HepG2 (cell line): Measurements from ENCODE around the gene RASD1. TPM values are rescaled to one million over a fixed set of nuclear protein-coding genes. Genes with fewer than 3 reads are reported as not detected.
A peak's percentile ranks its signal among the peaks of the same experiment; 100 is the strongest.

Source experiments
- CERS6 ChIP-seq: sonication (generic); formaldehyde crosslinking; IDR thresholded peaks from 2 replicates; pipeline ENCODE4 v1.5.0; 2020; ENCODE audit warnings: missing genetic modification reagents
- DNMT3B ChIP-seq: conservative IDR thresholded peaks from 2 replicates; pipeline ENCODE4 v1.6.1; 2016; ENCODE audit warnings: missing biosample characterization, control low read depth
- IKZF4 ChIP-seq: sonication (generic); formaldehyde crosslinking; IDR thresholded peaks from 2 replicates; pipeline ENCODE4 v1.5.1; 2020; ENCODE audit warnings: borderline replicate concordance, mild to moderate bottlenecking, low read depth, missing genetic modification reagents; ENCODE audit errors: not compliant biosample characterization
- JUNB ChIP-seq: sonication (generic); formaldehyde crosslinking; IDR thresholded peaks from 2 replicates; pipeline ENCODE4 v1.8.0; 2022; ENCODE audit warnings: missing genetic modification reagents, mild to moderate bottlenecking, borderline replicate concordance
- KDM5B ChIP-seq: sonication (generic); formaldehyde crosslinking; IDR thresholded peaks from 2 replicates; pipeline ENCODE4 v1.4.0; 2020; ENCODE audit warnings: missing genetic modification reagents, mild to moderate bottlenecking, borderline replicate concordance
- KLF15 ChIP-seq: sonication (generic); formaldehyde crosslinking; IDR thresholded peaks from 2 replicates; pipeline ENCODE4 v1.8.1; 2023; ENCODE audit warnings: borderline replicate concordance, mild to moderate bottlenecking, inconsistent platforms, missing genetic modification reagents, mixed read lengths
- MIER3 ChIP-seq: IDR thresholded peaks from 2 replicates; pipeline ENCODE4 v1.6.1; 2016; ENCODE audit warnings: missing compliant biosample characterization, borderline replicate concordance
- MXD4 ChIP-seq: IDR thresholded peaks from 2 replicates; pipeline ENCODE4 v1.6.1; 2016; ENCODE audit warnings: mild to moderate bottlenecking, missing biosample characterization, missing genetic modification reagents
- MYPOP ChIP-seq: sonication (generic); formaldehyde crosslinking; IDR thresholded peaks from 2 replicates; pipeline ENCODE4 v1.8.1; 2023; ENCODE audit warnings: mild to moderate bottlenecking, moderate library complexity, missing genetic modification reagents
- NR2F1 ChIP-seq, 2 experiments: fragments of 450-650 bp in 1 of 2; formaldehyde crosslinking in 1 of 2; IDR thresholded peaks; 2 replicates each; pipeline versions ENCODE4 v1.5.0 to v1.6.1; 2016 to 2020; ENCODE audit warnings: mild to moderate bottlenecking in 1 of 2, missing compliant biosample characterization in 1 of 2, missing genetic modification reagents in 1 of 2, moderate library complexity in 1 of 2
- PPARG ChIP-seq: conservative IDR thresholded peaks from 2 replicates; pipeline ENCODE4 v1.6.1; 2016; ENCODE audit warnings: missing biosample characterization, missing genetic modification reagents
- STAT6 ChIP-seq: sonication (generic); formaldehyde crosslinking; IDR thresholded peaks from 2 replicates; pipeline ENCODE4 v1.4.0; 2020; ENCODE audit warnings: missing genetic modification reagents, mild to moderate bottlenecking, borderline replicate concordance
- TMF1 ChIP-seq: sonication (generic); formaldehyde crosslinking; IDR thresholded peaks from 2 replicates; pipeline ENCODE4 v1.8.1; 2022; ENCODE audit warnings: low read depth, missing genetic modification reagents
- U2AF2 ChIP-seq: fragments of 200-400 bp; formaldehyde crosslinking; IDR thresholded peaks from 2 replicates; pipeline ENCODE4 v1.6.1; 2017; ENCODE audit warnings: low read depth, mild to moderate bottlenecking, low read length
- ZBTB20 ChIP-seq: sonication (generic); formaldehyde crosslinking; IDR thresholded peaks from 2 replicates; pipeline ENCODE4 v1.8.1; 2023; ENCODE audit warnings: missing genetic modification reagents, low read depth, mild to moderate bottlenecking, borderline replicate concordance
- ZNF121 ChIP-seq: sonication (generic); formaldehyde crosslinking; IDR thresholded peaks from 2 replicates; pipeline ENCODE4 v1.5.0; 2020; ENCODE audit warnings: mild to moderate bottlenecking, missing genetic modification reagents
- ZNF207 ChIP-seq: fragments of 450-650 bp; IDR thresholded peaks from 2 replicates; pipeline ENCODE4 v1.6.1; 2016; ENCODE audit warnings: antibody characterized with exemption, borderline replicate concordance
- ZNF264 ChIP-seq: sonication (generic); formaldehyde crosslinking; IDR thresholded peaks from 2 replicates; pipeline ENCODE4 v1.4.0; 2020; ENCODE audit warnings: missing genetic modification reagents
- ZNF326 ChIP-seq: sonication (generic); formaldehyde crosslinking; IDR thresholded peaks from 2 replicates; pipeline ENCODE4 v1.4.0; 2020; ENCODE audit warnings: missing genetic modification reagents, borderline replicate concordance
- ZNF432 ChIP-seq: sonication (generic); formaldehyde crosslinking; IDR thresholded peaks from 2 replicates; pipeline ENCODE4 v1.5.0; 2020; ENCODE audit warnings: missing genetic modification reagents, mild to moderate bottlenecking, borderline replicate concordance
- polyA plus RNA-seq, 8 experiments: library from polyadenylated mRNA; depleted of rRNA in 3 of 8; stranded (reverse) in 7 of 8; unstranded in 1 of 8; fragments of >200 nt; fragmentation: Illumina TruSeq in 4 of 8; extraction: Trizol in 4 of 8; gene quantifications; 2 replicates each; pipeline versions ENCODE4 v1.2.1 to v1.2.3, GENCODE V29; 2011 to 2016; ENCODE audit warnings: low read depth in 4 of 8, missing spikeins in 1 of 8, mixed read lengths in 1 of 8; ENCODE audit not compliant: insufficient read depth in 1 of 8
- total RNA-seq, 5 experiments: library from RNA; depleted of rRNA; stranded (reverse); fragments of >200 nt; fragmentation: Illumina TruSeq; extraction: Trizol; gene quantifications; 2 replicates each; pipeline ENCODE4 v1.2.3, GENCODE V29; 2016; ENCODE audit warnings: low read depth in 1 of 5
- TF ChIP-seq, protein P1 (sequence below): sonication (generic); formaldehyde crosslinking; IDR thresholded peaks from 2 replicates; pipeline ENCODE4 v1.4.0; 2020; ENCODE audit warnings: missing genetic modification reagents
- TF ChIP-seq, protein P2 (sequence below): sonication (generic); formaldehyde crosslinking; IDR thresholded peaks from 2 replicates; pipeline ENCODE4 v1.4.0; 2020; ENCODE audit warnings: missing genetic modification reagents, mild to moderate bottlenecking, borderline replicate concordance

Gene RASD1
- total and polyA plus RNA-seq, 2 of the 13 experiments (the other 11 are each of a cell fraction or from before 2014, with no cell fraction given): 1.6 to 4.2 TPM

- TF ChIP-seq STAT6 (CRISPR knock-in tag): no peak
- no peak for TF ChIP-seq ZNF326 (CRISPR knock-in tag)
- TF ChIP-seq U2AF2: no peak
- TF ChIP-seq ZBTB20 (CRISPR knock-in tag): no peak
- no peak for TF ChIP-seq JUNB (CRISPR knock-in tag)
- no peak for TF ChIP-seq KLF15 (CRISPR knock-in tag)
- TF ChIP-seq PPARG (CRISPR knock-in tag): 0 out of 2 replicates have a peak, but pooled peaks have one; percentile 13
- TF ChIP-seq ZNF121 (CRISPR knock-in tag): no peak; the same call in none of the 2 replicates
- TF ChIP-seq, protein P1, sequence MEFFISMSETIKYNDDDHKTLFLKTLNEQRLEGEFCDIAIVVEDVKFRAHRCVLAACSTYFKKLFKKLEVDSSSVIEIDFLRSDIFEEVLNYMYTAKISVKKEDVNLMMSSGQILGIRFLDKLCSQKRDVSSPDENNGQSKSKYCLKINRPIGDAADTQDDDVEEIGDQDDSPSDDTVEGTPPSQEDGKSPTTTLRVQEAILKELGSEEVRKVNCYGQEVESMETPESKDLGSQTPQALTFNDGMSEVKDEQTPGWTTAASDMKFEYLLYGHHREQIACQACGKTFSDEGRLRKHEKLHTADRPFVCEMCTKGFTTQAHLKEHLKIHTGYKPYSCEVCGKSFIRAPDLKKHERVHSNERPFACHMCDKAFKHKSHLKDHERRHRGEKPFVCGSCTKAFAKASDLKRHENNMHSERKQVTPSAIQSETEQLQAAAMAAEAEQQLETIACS (CRISPR knock-in tag): no peak
- no peak for TF ChIP-seq DNMT3B (CRISPR knock-in tag)
- TF ChIP-seq CERS6 (CRISPR knock-in tag): no peak
- no peak for TF ChIP-seq NR2F1 (CRISPR knock-in tag; IDR thresholded peaks at IDR 0.05)
- TF ChIP-seq IKZF4 (CRISPR knock-in tag): no peak
- TF ChIP-seq ZNF264 (CRISPR knock-in tag): peak; percentile 53; the same call in 1 of the 2 replicates
- TF ChIP-seq, protein P2, sequence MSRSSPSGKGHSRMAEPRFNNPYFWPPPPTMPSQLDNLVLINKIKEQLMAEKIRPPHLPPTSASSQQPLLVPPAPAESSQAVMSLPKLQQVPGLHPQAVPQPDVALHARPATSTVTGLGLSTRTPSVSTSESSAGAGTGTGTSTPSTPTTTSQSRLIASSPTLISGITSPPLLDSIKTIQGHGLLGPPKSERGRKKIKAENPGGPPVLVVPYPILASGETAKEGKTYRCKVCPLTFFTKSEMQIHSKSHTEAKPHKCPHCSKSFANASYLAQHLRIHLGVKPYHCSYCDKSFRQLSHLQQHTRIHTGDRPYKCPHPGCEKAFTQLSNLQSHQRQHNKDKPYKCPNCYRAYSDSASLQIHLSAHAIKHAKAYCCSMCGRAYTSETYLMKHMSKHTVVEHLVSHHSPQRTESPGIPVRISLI (CRISPR knock-in tag): no peak
- TF ChIP-seq ZNF432 (CRISPR knock-in tag): no peak
- peak; percentile 38; the same call in 1 of the 2 replicates for TF ChIP-seq MXD4 (CRISPR knock-in tag)
- no peak for TF ChIP-seq TMF1
- TF ChIP-seq ZNF207: no peak
- peak; percentile 75; the same call in 1 of the 2 replicates for TF ChIP-seq KDM5B (CRISPR knock-in tag)
- no peak for TF ChIP-seq MYPOP (CRISPR knock-in tag)
- TF ChIP-seq MIER3 (CRISPR knock-in tag): no peak
Observed at GRCh38 chr17:17462048-17462824, 34.0 kb downstream of the RASD1 start (continued).
